ENCODE measurements around the gene GULP1.

GRCh38 chr2:188414869-188415753 lies 123.4 kb downstream of the GULP1 start:
- no peak for TF ChIP-seq BHLHE40 (IDR thresholded peaks at IDR 0.05; ENCODE audit: low read depth, low read length)
- TF ChIP-seq RAD21 (IDR thresholded peaks at IDR 0.05; ENCODE audit: low read length), result no peak
- no peak for TF ChIP-seq MAZ (IDR thresholded peaks at IDR 0.05; ENCODE audit: borderline replicate concordance, low read depth, low read length)
- TF ChIP-seq POLR2A (IDR thresholded peaks at IDR 0.05; ENCODE audit: low read depth, low read length), result no peak
- TF ChIP-seq MXI1 (IDR thresholded peaks at IDR 0.05; ENCODE audit: borderline replicate concordance, low read depth, low read length), result no peak
- no peak for TF ChIP-seq FOS (IDR thresholded peaks at IDR 0.05; ENCODE audit: low read depth, low read length)
- TF ChIP-seq, protein P1, sequence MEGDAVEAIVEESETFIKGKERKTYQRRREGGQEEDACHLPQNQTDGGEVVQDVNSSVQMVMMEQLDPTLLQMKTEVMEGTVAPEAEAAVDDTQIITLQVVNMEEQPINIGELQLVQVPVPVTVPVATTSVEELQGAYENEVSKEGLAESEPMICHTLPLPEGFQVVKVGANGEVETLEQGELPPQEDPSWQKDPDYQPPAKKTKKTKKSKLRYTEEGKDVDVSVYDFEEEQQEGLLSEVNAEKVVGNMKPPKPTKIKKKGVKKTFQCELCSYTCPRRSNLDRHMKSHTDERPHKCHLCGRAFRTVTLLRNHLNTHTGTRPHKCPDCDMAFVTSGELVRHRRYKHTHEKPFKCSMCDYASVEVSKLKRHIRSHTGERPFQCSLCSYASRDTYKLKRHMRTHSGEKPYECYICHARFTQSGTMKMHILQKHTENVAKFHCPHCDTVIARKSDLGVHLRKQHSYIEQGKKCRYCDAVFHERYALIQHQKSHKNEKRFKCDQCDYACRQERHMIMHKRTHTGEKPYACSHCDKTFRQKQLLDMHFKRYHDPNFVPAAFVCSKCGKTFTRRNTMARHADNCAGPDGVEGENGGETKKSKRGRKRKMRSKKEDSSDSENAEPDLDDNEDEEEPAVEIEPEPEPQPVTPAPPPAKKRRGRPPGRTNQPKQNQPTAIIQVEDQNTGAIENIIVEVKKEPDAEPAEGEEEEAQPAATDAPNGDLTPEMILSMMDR (conservative IDR thresholded peaks at IDR 0.05; ENCODE audit: low read depth, low read length), result no peak
- TF ChIP-seq RFX5 (IDR thresholded peaks at IDR 0.05; ENCODE audit: low read depth, low read length), result no peak
